HG02588 (cell line): ENCODE results near the gene CMTM2.
"Not testable (repeated sequence)": the region's sequence is repeated elsewhere in the genome, so short reads cannot be mapped to it uniquely, and the experiment has no call there.

ENCODE experiments used
- ATAC-seq: cut with Tn5 transposase; IDR thresholded peaks from one replicate; pipeline ENCODE4 v1.9.1; 2021; ENCODE audit warnings: mild to moderate bottlenecking, moderate library complexity; ENCODE audit not compliant: unreplicated experiment

The CMTM2 gene

GRCh38 chr16:66552286-66553177 is 26.7 kb upstream of the CMTM2 start, which contains the start of gene CKLF:
Gene CKLF (plus strand): TSS chr16:66552576. CDS start chr16:66552716, 140 bp downstream.
- ATAC-seq = peak; percentile 71

- ATAC-seq = no peak
Observed at GRCh38 chr16:66553223-66553622, 26.0 kb upstream of the CMTM2 start.

- ATAC-seq = no peak
Observed at GRCh38 chr16:66554021-66554420, 25.2 kb upstream of the CMTM2 start.

- no peak for ATAC-seq
Observed at GRCh38 chr16:66554495-66554894, 24.8 kb upstream of the CMTM2 start.

- no peak for ATAC-seq
Observed at GRCh38 chr16:66560107-66560506, 19.2 kb upstream of the CMTM2 start.

GRCh38 chr16:66561381-66562080 is 17.7 kb upstream of the CMTM2 start:
- no peak for ATAC-seq

- no peak for ATAC-seq
Observed at GRCh38 chr16:66562409-66562808, 16.9 kb upstream of the CMTM2 start.

GRCh38 chr16:66562986-66563385 is 16.3 kb upstream of the CMTM2 start:
- no peak for ATAC-seq

GRCh38 chr16:66563574-66564334 is 15.5 kb upstream of the CMTM2 start:
- no peak for ATAC-seq

GRCh38 chr16:66566051-66566901 is 13.0 kb upstream of the CMTM2 start, which contains the start of gene CMTM1:
Gene CMTM1 (plus strand): TSS chr16:66566439. CDS start chr16:66566514, 75 bp downstream.
- ATAC-seq = no peak

GRCh38 chr16:66567270-66567669 is 12.0 kb upstream of the CMTM2 start:
- ATAC-seq = not testable (repeated sequence)

- ATAC-seq = no peak
Observed at GRCh38 chr16:66568355-66568754, 10.9 kb upstream of the CMTM2 start.

- ATAC-seq = no peak
Observed at GRCh38 chr16:66569131-66569530, 10.1 kb upstream of the CMTM2 start.

- no peak for ATAC-seq
Observed at GRCh38 chr16:66569827-66570405, 9.3 kb upstream of the CMTM2 start.

GRCh38 chr16:66572356-66572755 is 6.9 kb upstream of the CMTM2 start:
- ATAC-seq = no peak

GRCh38 chr16:66574081-66574480 is 5.2 kb upstream of the CMTM2 start:
- ATAC-seq = no peak

- ATAC-seq = no peak
Observed at GRCh38 chr16:66574531-66574930, 4.7 kb upstream of the CMTM2 start.

GRCh38 chr16:66575060-66575459 is 4.2 kb upstream of the CMTM2 start:
- ATAC-seq = no peak

- no peak for ATAC-seq
Observed at GRCh38 chr16:66576296-66576695, 3.0 kb upstream of the CMTM2 start.
